Left renal cortex interstitium (tissue), 4 donors: ENCODE results near the gene TOR1A. TPM values are rescaled to one million over a fixed set of nuclear protein-coding genes. Genes with fewer than 3 reads are reported as not detected.

Experiments used
- polyA plus RNA-seq, 4 donors: library from polyadenylated mRNA; unstranded; fragments of 120-200 nt; gene quantifications; one replicate each; pipeline ENCODE4 v1.2.1, GENCODE V29; 2013; ENCODE audit not compliant: insufficient read length in 4 of 4

The TOR1A gene
- polyA plus RNA-seq, 4 donors, result 42.7 to 47.2 (median 44.0) TPM

Other genes starting within 250 kb of the TOR1A start
- gene C9orf50, start 203.0 kb downstream of the TOR1A start, polyA plus RNA-seq, result under 1 TPM; 0.64 to 0.99 (median 0.83) TPM
- 10 to 100 TPM; 31.8 to 34.1 (median 32.7) TPM for gene NTMT1, start 198.0 kb downstream of the TOR1A start, polyA plus RNA-seq
- 10 to 100 TPM; 16.8 to 23.2 (median 19.0) TPM for gene ASB6, start 182.0 kb downstream of the TOR1A start, polyA plus RNA-seq
- 1 to 10 TPM in 3 of 4 donors, under 1 TPM in 1; 0.83 to 1.5 (median 1.2) TPM for gene PRRX2, start 158.5 kb downstream of the TOR1A start, polyA plus RNA-seq
- gene PTGES, start 71.1 kb downstream of the TOR1A start, polyA plus RNA-seq, result 1 to 10 TPM; 4.0 to 7.3 (median 4.6) TPM
- 10 to 100 TPM; 18.9 to 24.9 (median 20.9) TPM for gene TOR1B, start 21.0 kb downstream of the TOR1A start, polyA plus RNA-seq
- 10 to 100 TPM; 65.4 to 88.4 (median 69.8) TPM for gene C9orf78, start 11.1 kb upstream of the TOR1A start, polyA plus RNA-seq
- gene USP20, start 11.3 kb upstream of the TOR1A start, polyA plus RNA-seq, result 10 to 100 TPM; 17.6 to 31.3 (median 22.8) TPM
- 10 to 100 TPM; 37.8 to 51.8 (median 46.6) TPM for gene FNBP1, start 219.1 kb upstream of the TOR1A start, polyA plus RNA-seq
- 10 to 100 TPM; 48.7 to 57.7 (median 54.1) TPM for gene GPR107, start 229.8 kb upstream of the TOR1A start, polyA plus RNA-seq